NT2/D1 (cell line): ENCODE results near the gene CRELD2.

ENCODE experiments used
- SUZ12 ChIP-seq: IDR thresholded peaks from 2 replicates; pipeline ENCODE4 v1.6.1; 2011; ENCODE audit not compliant: insufficient read length, insufficient read depth; ENCODE audit errors: extremely low read depth
- ZNF274 ChIP-seq: IDR thresholded peaks from 2 replicates; pipeline ENCODE4 v1.6.1; 2011; ENCODE audit warnings: mild to moderate bottlenecking, low read depth, low read length

GRCh38 chr22:49909476-49910205 is 8.8 kb upstream of the CRELD2 start:
- TF ChIP-seq SUZ12 (no peak), ZNF274 (no peak)
